ENCODE results near the gene TSPAN6.

The TSPAN6 gene

DNA sequence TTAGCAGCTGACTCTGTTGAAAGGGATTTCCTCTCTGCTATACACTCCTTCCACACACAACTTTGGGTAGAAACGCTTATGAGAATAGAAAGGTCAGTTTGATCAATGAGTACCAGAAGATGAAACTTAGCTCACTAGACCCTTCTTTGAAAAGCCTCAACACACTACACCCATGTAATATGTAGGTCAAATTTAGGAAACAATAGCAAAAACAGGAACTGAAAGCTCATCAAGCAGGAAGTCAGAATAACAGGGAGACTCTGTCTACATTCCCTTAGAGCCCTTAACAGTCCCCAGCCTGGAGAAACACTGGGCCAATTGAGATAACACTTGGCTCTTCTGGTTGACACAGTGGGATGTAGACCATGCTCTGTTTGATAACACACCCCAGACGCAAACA is 38.1 kb upstream of the TSPAN6 start:
- no peaks in the 10 kb centered on the region for H3K4me1 ChIP-seq (ENCODE audit: insufficient read depth, insufficient read length)
- peaks cover 11% of the 10 kb centered on the region for H3K36me3 ChIP-seq (ENCODE audit: insufficient read depth, insufficient read length, low read length)
- H3K9me3 ChIP-seq (ENCODE audit: insufficient read depth, low read length) = no peaks in the 10 kb centered on the region
- no peak overlapping the region for H3K9ac ChIP-seq (ENCODE audit: insufficient read length, low read depth)
- no peaks in the 10 kb centered on the region for H3K27me3 ChIP-seq (ENCODE audit: insufficient read depth, insufficient read length)
- DNase-seq (ENCODE audit: low read depth, low spot score) = no peak
- no peak for TF ChIP-seq SUZ12 (IDR thresholded peaks at IDR 0.05; ENCODE audit: extremely low read depth, insufficient read depth, insufficient read length)
- TF ChIP-seq YY1 (IDR thresholded peaks at IDR 0.05; ENCODE audit: insufficient read depth, insufficient read length) = no peak
- TF ChIP-seq ZNF274 (IDR thresholded peaks at IDR 0.05; ENCODE audit: low read depth, low read length) = no peak
- H3K4me3 ChIP-seq (ENCODE audit: insufficient read length, low read depth) = no peak overlapping the region

GRCh38 chrX:100673397-100673953 is 36.9 kb upstream of the TSPAN6 start:
- H3K9ac ChIP-seq (ENCODE audit: insufficient read length, low read depth) = no peak overlapping the region
- H3K36me3 ChIP-seq (ENCODE audit: insufficient read depth, insufficient read length, low read length) = peaks cover 11% of the 10 kb centered on the region
- H3K4me1 ChIP-seq (ENCODE audit: insufficient read depth, insufficient read length) = no peaks in the 10 kb centered on the region
- no peaks in the 10 kb centered on the region for H3K9me3 ChIP-seq (ENCODE audit: insufficient read depth, low read length)
- H3K27me3 ChIP-seq (ENCODE audit: insufficient read depth, insufficient read length) = no peaks in the 10 kb centered on the region
- no peak overlapping the region for H3K4me3 ChIP-seq (ENCODE audit: insufficient read length, low read depth)
- no peak for DNase-seq (ENCODE audit: low read depth, low spot score)
- TF ChIP-seq YY1 (IDR thresholded peaks at IDR 0.05; ENCODE audit: insufficient read depth, insufficient read length) (no peak), SUZ12 (IDR thresholded peaks at IDR 0.05; ENCODE audit: extremely low read depth, insufficient read depth, insufficient read length) (no peak), ZNF274 (IDR thresholded peaks at IDR 0.05; ENCODE audit: low read depth, low read length) (no peak)

GRCh38 chrX:100672966-100673365 is 36.4 kb upstream of the TSPAN6 start:
- no peak for TF ChIP-seq SUZ12 (IDR thresholded peaks at IDR 0.05; ENCODE audit: extremely low read depth, insufficient read depth, insufficient read length)
- no peak overlapping the region for H3K4me3 ChIP-seq (ENCODE audit: insufficient read length, low read depth)

DNA sequence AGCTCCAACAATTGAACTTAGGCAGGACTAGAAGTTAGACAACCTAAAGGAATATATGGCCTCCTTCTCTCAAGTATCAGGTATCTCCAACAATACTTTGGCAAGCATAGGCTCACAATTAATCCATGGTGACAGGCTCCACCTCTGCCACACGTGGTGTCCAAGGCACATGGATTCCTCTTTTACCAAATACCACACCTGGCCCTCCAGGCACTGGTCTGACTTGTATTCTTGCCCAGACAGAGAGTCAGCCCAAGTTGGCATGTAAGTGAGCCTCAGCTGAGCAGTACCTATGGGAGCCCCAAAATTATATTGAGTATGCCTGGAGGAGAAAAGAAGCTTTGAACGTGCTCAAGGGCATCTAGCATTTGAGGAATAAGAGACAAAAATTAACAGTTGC is 27.0 kb upstream of the TSPAN6 start:
- TF ChIP-seq ZNF274 (IDR thresholded peaks at IDR 0.05; ENCODE audit: low read depth, low read length) = no peak
- TF ChIP-seq SUZ12 (IDR thresholded peaks at IDR 0.05; ENCODE audit: extremely low read depth, insufficient read depth, insufficient read length) = no peak
- no peak for TF ChIP-seq YY1 (IDR thresholded peaks at IDR 0.05; ENCODE audit: insufficient read depth, insufficient read length)
- Histone ChIP-seq H3K27me3 (ENCODE audit: insufficient read depth, insufficient read length) (no peaks in the 10 kb centered on the region), H3K9me3 (ENCODE audit: insufficient read depth, low read length) (no peaks in the 10 kb centered on the region), H3K4me1 (ENCODE audit: insufficient read depth, insufficient read length) (no peaks in the 10 kb centered on the region), H3K36me3 (ENCODE audit: insufficient read depth, insufficient read length, low read length) (peaks cover 3% of the 10 kb centered on the region), H3K4me3 (ENCODE audit: insufficient read length, low read depth) (no peak overlapping the region), H3K9ac (ENCODE audit: insufficient read length, low read depth) (no peak overlapping the region)
- DNase-seq (ENCODE audit: low read depth, low spot score) = no peak

More at GRCh38 chrX:100672966-100673365, 36.4 kb upstream of the TSPAN6 start:
- Histone ChIP-seq H3K4me1 (ENCODE audit: insufficient read depth, insufficient read length) (no peaks in the 10 kb centered on the region), H3K27me3 (ENCODE audit: insufficient read depth, insufficient read length) (no peaks in the 10 kb centered on the region), H3K9ac (ENCODE audit: insufficient read length, low read depth) (no peak overlapping the region), H3K9me3 (ENCODE audit: insufficient read depth, low read length) (no peaks in the 10 kb centered on the region), H3K36me3 (ENCODE audit: insufficient read depth, insufficient read length, low read length) (peaks cover 11% of the 10 kb centered on the region)
- DNase-seq (ENCODE audit: low read depth, low spot score) = no peak

- peaks cover 3% of the 10 kb centered on the region for H3K36me3 ChIP-seq (ENCODE audit: insufficient read depth, insufficient read length, low read length)
- no peak overlapping the region for H3K4me3 ChIP-seq (ENCODE audit: insufficient read length, low read depth)
- no peak for DNase-seq (ENCODE audit: low read depth, low spot score)
- H3K4me1 ChIP-seq (ENCODE audit: insufficient read depth, insufficient read length) = no peaks in the 10 kb centered on the region
- H3K27me3 ChIP-seq (ENCODE audit: insufficient read depth, insufficient read length) = no peaks in the 10 kb centered on the region
- H3K9ac ChIP-seq (ENCODE audit: insufficient read length, low read depth) = no peak overlapping the region
- no peaks in the 10 kb centered on the region for H3K9me3 ChIP-seq (ENCODE audit: insufficient read depth, low read length)
- TF ChIP-seq YY1 (IDR thresholded peaks at IDR 0.05; ENCODE audit: insufficient read depth, insufficient read length) (no peak), SUZ12 (IDR thresholded peaks at IDR 0.05; ENCODE audit: extremely low read depth, insufficient read depth, insufficient read length) (no peak), ZNF274 (IDR thresholded peaks at IDR 0.05; ENCODE audit: low read depth, low read length) (no peak)
Observed at GRCh38 chrX:100662796-100663195, 26.2 kb upstream of the TSPAN6 start.

GRCh38 chrX:100662170-100662569 is 25.6 kb upstream of the TSPAN6 start:
- H3K27me3 ChIP-seq (ENCODE audit: insufficient read depth, insufficient read length) = no peaks in the 10 kb centered on the region

DNA sequence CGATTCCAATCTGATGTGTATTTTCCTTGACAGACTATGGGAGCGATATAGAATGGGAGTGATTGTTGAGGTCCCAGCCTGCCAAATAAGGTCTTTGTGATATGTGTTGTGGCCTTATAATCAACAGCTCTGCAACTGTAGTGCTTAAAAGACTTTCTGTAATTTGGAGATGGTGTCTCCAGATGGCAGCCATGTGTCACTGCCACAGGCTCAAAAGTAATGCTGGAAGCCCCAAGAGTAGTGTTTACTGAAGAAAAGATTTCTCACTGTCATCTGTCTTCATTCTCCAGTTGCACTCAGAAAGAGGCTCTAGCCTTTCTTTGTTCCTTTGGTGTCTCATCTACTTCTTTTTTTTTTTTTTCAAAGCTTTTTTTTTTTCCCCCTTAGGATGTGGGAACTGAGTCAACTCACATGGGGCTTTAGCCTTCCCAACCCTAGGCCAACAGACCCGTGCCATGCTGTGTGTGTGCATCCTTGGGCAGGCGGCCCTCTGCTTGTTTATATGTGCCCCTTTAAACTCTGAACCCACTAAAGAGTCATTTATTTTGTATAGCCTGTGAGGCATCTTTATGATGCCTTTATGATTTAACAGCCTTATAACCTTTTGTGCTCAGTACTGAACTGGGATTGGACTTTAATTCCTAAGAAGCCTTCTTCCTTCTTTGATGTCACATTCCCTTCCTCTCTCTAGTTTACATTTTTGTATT is 23.0 kb upstream of the TSPAN6 start:
- DNase-seq (ENCODE audit: low read depth, low spot score) = no peak
- no peak overlapping the region for H3K4me3 ChIP-seq (ENCODE audit: insufficient read length, low read depth)
- H3K9ac ChIP-seq (ENCODE audit: insufficient read length, low read depth) = no peak overlapping the region
- H3K9me3 ChIP-seq (ENCODE audit: insufficient read depth, low read length) = no peaks in the 10 kb centered on the region
- no peak for TF ChIP-seq SUZ12 (IDR thresholded peaks at IDR 0.05; ENCODE audit: extremely low read depth, insufficient read depth, insufficient read length)
- TF ChIP-seq YY1 (IDR thresholded peaks at IDR 0.05; ENCODE audit: insufficient read depth, insufficient read length) = no peak
- no peak for TF ChIP-seq ZNF274 (IDR thresholded peaks at IDR 0.05; ENCODE audit: low read depth, low read length)
- H3K36me3 ChIP-seq (ENCODE audit: insufficient read depth, insufficient read length, low read length) = no peaks in the 10 kb centered on the region
- no peaks in the 10 kb centered on the region for H3K4me1 ChIP-seq (ENCODE audit: insufficient read depth, insufficient read length)
- no peaks in the 10 kb centered on the region for H3K27me3 ChIP-seq (ENCODE audit: insufficient read depth, insufficient read length)

More at GRCh38 chrX:100662170-100662569, 25.6 kb upstream of the TSPAN6 start:
- DNase-seq (ENCODE audit: low read depth, low spot score) = no peak
- H3K9me3 ChIP-seq (ENCODE audit: insufficient read depth, low read length) = no peaks in the 10 kb centered on the region
- no peak overlapping the region for H3K4me3 ChIP-seq (ENCODE audit: insufficient read length, low read depth)
- H3K9ac ChIP-seq (ENCODE audit: insufficient read length, low read depth) = no peak overlapping the region
- H3K36me3 ChIP-seq (ENCODE audit: insufficient read depth, insufficient read length, low read length) = peaks cover 3% of the 10 kb centered on the region
- TF ChIP-seq SUZ12 (IDR thresholded peaks at IDR 0.05; ENCODE audit: extremely low read depth, insufficient read depth, insufficient read length) = no peak
- TF ChIP-seq YY1 (IDR thresholded peaks at IDR 0.05; ENCODE audit: insufficient read depth, insufficient read length) = no peak
- no peak for TF ChIP-seq ZNF274 (IDR thresholded peaks at IDR 0.05; ENCODE audit: low read depth, low read length)
- no peaks in the 10 kb centered on the region for H3K4me1 ChIP-seq (ENCODE audit: insufficient read depth, insufficient read length)

Data from NT2/D1 (cell line).